ENCODE measurements around the gene CLIP1.
"Not testable (repeated sequence)": the region's sequence is repeated elsewhere in the genome, so short reads cannot be mapped to it uniquely, and the experiment has no call there.

Gene CLIP1

GRCh38 chr12:122362755-122363154 is 59.7 kb downstream of the CLIP1 start:
- no peak for DNase-seq
- peaks cover 27% of the 10 kb centered on the region for H3K36me3 ChIP-seq (ENCODE audit: control insufficient read depth, insufficient read depth, low read length)
- no peaks in the 10 kb centered on the region for H3K9me3 ChIP-seq (ENCODE audit: control insufficient read depth, low read length)
- H3K4me3 ChIP-seq (ENCODE audit: insufficient read depth, low read depth, low read length, poor library complexity, severe bottlenecking) = no peak overlapping the region
- H3K27me3 ChIP-seq (replicated peaks; ENCODE audit: control insufficient read depth, insufficient read depth, low read length, poor library complexity, severe bottlenecking) = no peaks in the 10 kb centered on the region
- H3K27ac ChIP-seq (ENCODE audit: insufficient read depth, low read length, poor library complexity, severe bottlenecking) = no peak overlapping the region
- no peaks in the 10 kb centered on the region for H3K4me1 ChIP-seq (ENCODE audit: control insufficient read depth, insufficient read depth, low read length, poor library complexity, severe bottlenecking)

GRCh38 chr12:122358403-122358802 is 64.1 kb downstream of the CLIP1 start:
- H3K4me1 ChIP-seq (ENCODE audit: control insufficient read depth, insufficient read depth, low read length, poor library complexity, severe bottlenecking); H3K27me3 ChIP-seq (replicated peaks; ENCODE audit: control insufficient read depth, insufficient read depth, low read length, poor library complexity, severe bottlenecking); DNase-seq; H3K27ac ChIP-seq (ENCODE audit: insufficient read depth, low read length, poor library complexity, severe bottlenecking); H3K9me3 ChIP-seq (ENCODE audit: control insufficient read depth, low read length); H3K4me3 ChIP-seq (ENCODE audit: insufficient read depth, low read depth, low read length, poor library complexity, severe bottlenecking): not testable (repeated sequence)
- peaks cover 40% of the 10 kb centered on the region for H3K36me3 ChIP-seq (ENCODE audit: control insufficient read depth, insufficient read depth, low read length)

- DNase-seq; H3K4me3 ChIP-seq (ENCODE audit: insufficient read depth, low read depth, low read length, poor library complexity, severe bottlenecking); H3K4me1 ChIP-seq (ENCODE audit: control insufficient read depth, insufficient read depth, low read length, poor library complexity, severe bottlenecking); H3K27me3 ChIP-seq (replicated peaks; ENCODE audit: control insufficient read depth, insufficient read depth, low read length, poor library complexity, severe bottlenecking); H3K9me3 ChIP-seq (ENCODE audit: control insufficient read depth, low read length); H3K27ac ChIP-seq (ENCODE audit: insufficient read depth, low read length, poor library complexity, severe bottlenecking): not testable (repeated sequence)
- peaks cover 42% of the 10 kb centered on the region for H3K36me3 ChIP-seq (ENCODE audit: control insufficient read depth, insufficient read depth, low read length)
Measured at GRCh38 chr12:122357536-122357935, 64.9 kb downstream of the CLIP1 start.

- not testable (repeated sequence) for H3K4me3 ChIP-seq (ENCODE audit: insufficient read depth, low read depth, low read length, poor library complexity, severe bottlenecking); H3K27me3 ChIP-seq (replicated peaks; ENCODE audit: control insufficient read depth, insufficient read depth, low read length, poor library complexity, severe bottlenecking); H3K4me1 ChIP-seq (ENCODE audit: control insufficient read depth, insufficient read depth, low read length, poor library complexity, severe bottlenecking); H3K9me3 ChIP-seq (ENCODE audit: control insufficient read depth, low read length); H3K27ac ChIP-seq (ENCODE audit: insufficient read depth, low read length, poor library complexity, severe bottlenecking); DNase-seq
- H3K36me3 ChIP-seq (ENCODE audit: control insufficient read depth, insufficient read depth, low read length) = peaks cover 47% of the 10 kb centered on the region
Measured at GRCh38 chr12:122356991-122357390, 65.5 kb downstream of the CLIP1 start.

GRCh38 chr12:122356192-122356635 is 66.3 kb downstream of the CLIP1 start:
- Histone ChIP-seq H3K27me3 (replicated peaks; ENCODE audit: control insufficient read depth, insufficient read depth, low read length, poor library complexity, severe bottlenecking) (no peaks in the 10 kb centered on the region), H3K4me3 (ENCODE audit: insufficient read depth, low read depth, low read length, poor library complexity, severe bottlenecking) (no peak overlapping the region), H3K27ac (ENCODE audit: insufficient read depth, low read length, poor library complexity, severe bottlenecking) (no peak overlapping the region), H3K4me1 (ENCODE audit: control insufficient read depth, insufficient read depth, low read length, poor library complexity, severe bottlenecking) (no peaks in the 10 kb centered on the region), H3K36me3 (ENCODE audit: control insufficient read depth, insufficient read depth, low read length) (peaks cover 49% of the 10 kb centered on the region), H3K9me3 (ENCODE audit: control insufficient read depth, low read length) (no peaks in the 10 kb centered on the region)
- peak in 1 of 3 donors; percentile 24 for DNase-seq

GRCh38 chr12:122355706-122356105 is 66.8 kb downstream of the CLIP1 start:
- Histone ChIP-seq H3K27me3 (replicated peaks; ENCODE audit: control insufficient read depth, insufficient read depth, low read length, poor library complexity, severe bottlenecking) (no peaks in the 10 kb centered on the region), H3K4me3 (ENCODE audit: insufficient read depth, low read depth, low read length, poor library complexity, severe bottlenecking) (no peak overlapping the region), H3K4me1 (ENCODE audit: control insufficient read depth, insufficient read depth, low read length, poor library complexity, severe bottlenecking) (no peaks in the 10 kb centered on the region), H3K27ac (ENCODE audit: insufficient read depth, low read length, poor library complexity, severe bottlenecking) (no peak overlapping the region), H3K36me3 (ENCODE audit: control insufficient read depth, insufficient read depth, low read length) (peaks cover 48% of the 10 kb centered on the region), H3K9me3 (ENCODE audit: control insufficient read depth, low read length) (no peaks in the 10 kb centered on the region)
- no peak for DNase-seq

- H3K36me3 ChIP-seq (ENCODE audit: control insufficient read depth, insufficient read depth, low read length) = peaks cover 45% of the 10 kb centered on the region
Measured at GRCh38 chr12:122354958-122355641, 67.4 kb downstream of the CLIP1 start.

GRCh38 chr12:122352394-122352793 is 70.1 kb downstream of the CLIP1 start:
- no peaks in the 10 kb centered on the region for H3K4me1 ChIP-seq (ENCODE audit: control insufficient read depth, insufficient read depth, low read length, poor library complexity, severe bottlenecking)
- peaks cover 38% of the 10 kb centered on the region for H3K36me3 ChIP-seq (ENCODE audit: control insufficient read depth, insufficient read depth, low read length)
- no peaks in the 10 kb centered on the region for H3K27me3 ChIP-seq (replicated peaks; ENCODE audit: control insufficient read depth, insufficient read depth, low read length, poor library complexity, severe bottlenecking)
- H3K4me3 ChIP-seq (ENCODE audit: insufficient read depth, low read depth, low read length, poor library complexity, severe bottlenecking) = no peak overlapping the region
- no peak for DNase-seq
- H3K27ac ChIP-seq (ENCODE audit: insufficient read depth, low read length, poor library complexity, severe bottlenecking) = no peak overlapping the region
- H3K9me3 ChIP-seq (ENCODE audit: control insufficient read depth, low read length) = no peaks in the 10 kb centered on the region

More at GRCh38 chr12:122354958-122355641, 67.4 kb downstream of the CLIP1 start:
- Histone ChIP-seq H3K4me1 (ENCODE audit: control insufficient read depth, insufficient read depth, low read length, poor library complexity, severe bottlenecking) (no peaks in the 10 kb centered on the region), H3K9me3 (ENCODE audit: control insufficient read depth, low read length) (no peaks in the 10 kb centered on the region), H3K27ac (ENCODE audit: insufficient read depth, low read length, poor library complexity, severe bottlenecking) (no peak overlapping the region), H3K4me3 (ENCODE audit: insufficient read depth, low read depth, low read length, poor library complexity, severe bottlenecking) (no peak overlapping the region), H3K27me3 (replicated peaks; ENCODE audit: control insufficient read depth, insufficient read depth, low read length, poor library complexity, severe bottlenecking) (no peaks in the 10 kb centered on the region)
- no peak for DNase-seq

- H3K4me1 ChIP-seq (ENCODE audit: control insufficient read depth, insufficient read depth, low read length, poor library complexity, severe bottlenecking) = no peaks in the 10 kb centered on the region
- H3K36me3 ChIP-seq (ENCODE audit: control insufficient read depth, insufficient read depth, low read length) = peaks cover 40% of the 10 kb centered on the region
- no peak overlapping the region for H3K27ac ChIP-seq (ENCODE audit: insufficient read depth, low read length, poor library complexity, severe bottlenecking)
- H3K9me3 ChIP-seq (ENCODE audit: control insufficient read depth, low read length) = no peaks in the 10 kb centered on the region
- no peaks in the 10 kb centered on the region for H3K27me3 ChIP-seq (replicated peaks; ENCODE audit: control insufficient read depth, insufficient read depth, low read length, poor library complexity, severe bottlenecking)
- H3K4me3 ChIP-seq (ENCODE audit: insufficient read depth, low read depth, low read length, poor library complexity, severe bottlenecking) = no peak overlapping the region
- no peak for DNase-seq
Measured at GRCh38 chr12:122350141-122350848, 72.2 kb downstream of the CLIP1 start.

- Histone ChIP-seq H3K36me3 (ENCODE audit: control insufficient read depth, insufficient read depth, low read length) (peaks cover 30% of the 10 kb centered on the region), H3K4me3 (ENCODE audit: insufficient read depth, low read depth, low read length, poor library complexity, severe bottlenecking) (no peak overlapping the region), H3K27ac (ENCODE audit: insufficient read depth, low read length, poor library complexity, severe bottlenecking) (no peak overlapping the region), H3K27me3 (replicated peaks; ENCODE audit: control insufficient read depth, insufficient read depth, low read length, poor library complexity, severe bottlenecking) (no peaks in the 10 kb centered on the region), H3K9me3 (ENCODE audit: control insufficient read depth, low read length) (no peaks in the 10 kb centered on the region), H3K4me1 (ENCODE audit: control insufficient read depth, insufficient read depth, low read length, poor library complexity, severe bottlenecking) (no peaks in the 10 kb centered on the region)
- DNase-seq = no peak
Measured at GRCh38 chr12:122349078-122349477, 73.4 kb downstream of the CLIP1 start.

Measured in effector memory CD4-positive, alpha-beta T cell (primary cell).